GM12875 (cell line): ENCODE results near the gene SLC25A33.

Source experiments
- H3K4me3 ChIP-seq: one replicate; pipeline ENCODE4 v1.5.1; 2011; ENCODE audit warnings: low read depth, low read length, control low read depth
- TF ChIP-seq, protein P1 (sequence below): IDR thresholded peaks from 2 replicates; pipeline ENCODE4 v1.5.1; 2011; ENCODE audit warnings: low read depth, mild to moderate bottlenecking, control low read depth, inconsistent platforms, low read length, moderate library complexity, borderline replicate concordance; ENCODE audit not compliant: insufficient read depth

The SLC25A33 gene

DNA sequence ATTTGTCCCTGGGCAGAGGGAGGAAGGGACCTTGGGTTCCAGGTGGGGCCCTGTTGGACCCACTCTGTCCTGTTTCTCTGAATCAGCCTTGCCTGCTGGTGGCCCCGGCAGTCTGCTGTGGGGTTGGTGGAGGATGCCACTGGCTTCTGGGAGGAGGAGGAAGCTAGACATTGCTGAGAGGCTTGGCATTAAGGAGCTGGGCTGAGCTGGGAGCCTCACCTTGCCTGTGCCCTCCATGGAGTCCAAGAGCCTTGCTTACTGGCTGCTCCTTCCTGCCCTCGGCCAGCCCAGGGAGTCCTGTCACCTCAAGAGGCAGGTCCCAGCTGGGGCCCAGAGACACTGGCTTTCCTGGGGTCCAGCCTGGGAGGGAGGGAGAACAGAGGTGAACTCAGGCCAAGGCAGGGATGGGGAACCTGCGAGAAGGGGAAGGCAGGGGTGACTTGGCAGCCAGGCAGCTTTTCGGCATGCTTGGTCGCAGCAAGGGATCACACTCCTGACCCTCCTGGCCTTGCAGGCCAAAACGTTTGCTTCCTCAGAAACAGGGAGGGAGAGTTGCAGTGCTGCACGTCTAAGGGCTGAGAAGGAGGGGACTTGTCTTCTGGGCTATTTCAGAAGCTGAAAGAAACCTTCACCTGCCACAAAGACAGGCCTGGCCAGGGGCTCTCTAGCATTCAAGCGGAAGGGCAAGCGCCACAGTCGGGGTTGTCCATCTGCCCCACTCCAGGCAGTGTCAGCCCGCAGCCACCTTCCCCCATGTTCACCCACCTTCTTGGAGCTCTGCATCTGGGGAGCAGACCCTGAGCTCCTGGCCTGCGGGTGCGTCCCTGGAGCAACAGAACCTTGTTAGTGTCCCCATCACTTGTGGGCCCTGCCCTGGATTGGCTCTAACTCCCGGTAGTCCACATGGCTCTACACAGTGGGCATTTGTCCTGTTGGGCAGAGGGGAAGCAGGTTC is 58.4 kb downstream of the SLC25A33 start:
- TF ChIP-seq, protein P1, sequence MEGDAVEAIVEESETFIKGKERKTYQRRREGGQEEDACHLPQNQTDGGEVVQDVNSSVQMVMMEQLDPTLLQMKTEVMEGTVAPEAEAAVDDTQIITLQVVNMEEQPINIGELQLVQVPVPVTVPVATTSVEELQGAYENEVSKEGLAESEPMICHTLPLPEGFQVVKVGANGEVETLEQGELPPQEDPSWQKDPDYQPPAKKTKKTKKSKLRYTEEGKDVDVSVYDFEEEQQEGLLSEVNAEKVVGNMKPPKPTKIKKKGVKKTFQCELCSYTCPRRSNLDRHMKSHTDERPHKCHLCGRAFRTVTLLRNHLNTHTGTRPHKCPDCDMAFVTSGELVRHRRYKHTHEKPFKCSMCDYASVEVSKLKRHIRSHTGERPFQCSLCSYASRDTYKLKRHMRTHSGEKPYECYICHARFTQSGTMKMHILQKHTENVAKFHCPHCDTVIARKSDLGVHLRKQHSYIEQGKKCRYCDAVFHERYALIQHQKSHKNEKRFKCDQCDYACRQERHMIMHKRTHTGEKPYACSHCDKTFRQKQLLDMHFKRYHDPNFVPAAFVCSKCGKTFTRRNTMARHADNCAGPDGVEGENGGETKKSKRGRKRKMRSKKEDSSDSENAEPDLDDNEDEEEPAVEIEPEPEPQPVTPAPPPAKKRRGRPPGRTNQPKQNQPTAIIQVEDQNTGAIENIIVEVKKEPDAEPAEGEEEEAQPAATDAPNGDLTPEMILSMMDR, result no peak
- no peak overlapping the region for H3K4me3 ChIP-seq

DNA sequence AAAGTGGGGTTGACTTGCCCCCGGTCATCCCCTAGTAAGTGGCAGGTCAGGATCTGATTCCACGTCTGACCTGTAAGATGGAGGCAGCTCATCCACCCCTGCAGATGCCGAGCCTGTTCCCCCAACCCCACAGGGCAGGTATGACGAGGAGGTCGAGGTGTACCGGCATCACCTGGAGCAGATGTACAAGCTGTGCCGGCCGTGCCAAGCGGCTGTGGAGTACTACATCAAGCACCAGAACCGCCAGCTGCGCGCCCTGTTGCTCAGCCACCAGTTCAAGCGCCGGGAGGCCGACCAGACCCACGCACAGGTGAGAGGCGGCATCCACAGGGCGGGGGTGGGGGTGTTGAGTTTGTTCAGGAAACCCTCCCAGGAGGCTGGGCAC is 59.0 kb downstream of the SLC25A33 start:
- H3K4me3 ChIP-seq, result no peak overlapping the region
- TF ChIP-seq, protein P1, result no peak

DNA sequence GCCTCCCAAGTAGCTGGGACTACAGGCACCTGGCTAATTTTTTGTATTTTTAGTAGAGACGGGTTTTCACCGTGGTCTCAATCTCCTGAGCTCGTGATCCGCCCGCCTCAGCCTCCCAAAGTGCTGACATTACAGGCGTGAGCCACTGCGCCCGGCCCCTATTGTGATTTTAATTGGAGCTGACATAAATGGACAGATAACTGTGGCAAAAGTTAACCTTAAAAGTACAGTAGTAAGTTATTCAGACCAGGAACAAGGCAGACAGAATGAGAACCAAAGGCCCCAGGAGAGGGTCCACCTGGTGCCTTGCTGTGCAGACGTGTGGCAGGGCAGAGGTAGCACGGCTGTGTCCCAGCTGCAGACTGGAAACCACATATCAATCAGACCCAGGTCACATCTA is 60.5 kb downstream of the SLC25A33 start:
- TF ChIP-seq, protein P1, result no peak
- H3K4me3 ChIP-seq, result no peak overlapping the region

DNA sequence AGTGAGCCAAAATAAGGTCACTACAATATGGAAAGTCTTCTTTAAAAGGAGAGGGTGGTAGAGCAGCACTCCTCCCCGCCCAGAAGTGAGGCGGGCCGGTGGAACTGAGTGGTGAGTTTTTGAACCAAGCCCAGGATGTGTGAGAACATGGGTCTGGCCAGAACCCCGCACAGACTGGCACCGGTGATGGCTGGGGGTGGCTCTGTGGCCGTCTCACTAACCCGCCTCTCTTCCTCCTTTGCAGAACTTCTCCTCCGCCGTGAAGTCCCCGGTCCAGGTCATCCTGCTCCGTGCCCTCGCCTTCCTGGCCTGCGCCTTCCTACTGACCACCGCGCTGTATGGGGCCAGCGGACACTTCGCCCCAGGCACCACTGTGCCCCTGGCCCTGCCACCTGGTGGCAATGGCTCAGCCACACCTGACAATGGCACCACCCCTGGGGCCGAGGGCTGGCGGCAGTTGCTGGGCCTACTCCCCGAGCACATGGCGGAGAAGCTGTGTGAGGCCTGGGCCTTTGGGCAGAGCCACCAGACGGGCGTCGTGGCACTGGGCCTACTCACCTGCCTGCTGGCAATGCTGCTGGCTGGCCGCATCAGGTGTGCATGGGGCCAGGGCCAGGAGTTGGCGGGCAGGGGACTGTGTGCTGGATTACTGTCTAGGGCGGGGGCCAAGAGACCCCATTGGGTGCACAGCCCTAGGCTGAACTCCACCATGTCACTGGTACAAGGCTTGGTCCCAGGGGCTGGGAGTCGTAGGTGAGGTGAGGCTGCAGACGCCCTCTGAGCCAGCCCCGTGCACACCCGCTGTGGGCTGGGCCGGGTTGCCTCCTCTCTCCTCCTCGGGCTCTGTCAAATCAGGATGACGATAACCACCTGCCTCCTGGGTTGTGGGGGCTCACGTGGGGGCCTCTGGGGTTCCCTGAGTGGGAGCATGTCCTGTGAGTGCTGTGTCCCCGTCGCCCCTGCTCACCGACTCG is 61.9 kb downstream of the SLC25A33 start:
- no peak overlapping the region for H3K4me3 ChIP-seq
- TF ChIP-seq, protein P1, result no peak

DNA sequence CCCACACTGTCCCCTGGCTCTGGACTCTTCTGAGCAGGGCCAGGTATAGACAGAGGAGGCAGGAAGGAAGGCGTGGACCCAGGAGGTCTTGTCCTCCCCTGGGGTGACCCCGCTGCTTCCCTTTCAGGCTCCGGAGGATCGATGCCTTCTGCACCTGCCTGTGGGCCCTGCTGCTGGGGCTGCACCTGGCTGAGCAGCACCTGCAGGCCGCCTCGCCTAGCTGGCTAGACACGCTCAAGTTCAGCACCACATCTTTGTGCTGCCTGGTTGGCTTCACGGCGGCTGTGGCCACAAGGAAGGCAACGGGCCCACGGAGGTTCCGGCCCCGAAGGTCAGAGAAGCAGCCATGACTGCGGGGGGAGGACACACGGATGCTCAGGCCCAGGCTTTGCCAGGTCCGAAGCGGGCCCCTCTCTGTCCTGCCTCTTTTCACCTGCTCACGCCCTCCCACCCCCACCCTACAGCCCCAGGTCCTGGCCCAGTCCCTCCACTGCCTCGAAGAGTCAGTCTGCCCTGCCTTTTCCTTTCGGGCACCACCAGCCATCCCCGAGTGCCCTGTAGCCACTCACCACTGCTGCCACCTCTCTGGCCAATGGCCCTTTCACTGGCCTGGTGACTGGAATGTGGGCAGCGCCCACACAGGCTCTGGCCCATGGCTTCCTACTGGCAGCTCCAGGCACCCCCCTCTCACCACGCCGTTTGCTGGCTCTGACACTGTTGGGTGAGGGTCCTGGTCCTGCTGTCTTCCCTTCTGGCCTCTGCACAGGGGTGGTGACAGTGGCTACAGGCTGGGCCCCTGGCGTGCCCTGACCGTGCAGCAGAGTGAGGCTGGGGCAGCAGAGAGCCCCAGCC is 62.9 kb downstream of the SLC25A33 start:
- H3K4me3 ChIP-seq, result no peak overlapping the region
- TF ChIP-seq, protein P1, result no peak

DNA sequence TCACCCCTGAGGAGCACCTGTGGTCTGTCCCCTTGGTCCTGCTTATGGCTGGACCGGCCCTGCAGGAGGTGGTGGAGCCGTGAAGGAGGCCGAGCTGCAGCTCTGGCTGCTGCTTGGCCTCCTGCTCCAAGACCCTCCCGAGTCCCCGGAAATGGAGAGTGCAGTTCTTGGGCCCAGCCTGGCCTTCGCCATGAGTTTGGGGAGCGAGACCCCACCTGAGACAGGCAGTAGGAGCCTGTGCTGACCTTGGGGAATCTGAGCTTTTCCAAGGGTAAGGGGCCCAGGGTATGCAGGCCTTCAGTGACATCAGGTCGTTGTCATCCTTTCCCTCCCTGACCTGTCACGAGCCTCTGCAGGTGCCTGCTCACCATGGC is 63.5 kb downstream of the SLC25A33 start:
- TF ChIP-seq, protein P1, result no peak
- no peak overlapping the region for H3K4me3 ChIP-seq
